Natural killer cell (primary cell): ENCODE measurements around the gene SCG3. TPM values are rescaled to one million over a fixed set of nuclear protein-coding genes. Genes with fewer than 3 reads are reported as not detected.

Experiments
- ATAC-seq, 3 donors: fragments of 150-1000 bp in 2 of 3; fragments of 200-7000 bp in 1 of 3; cut with Tn5 transposase; 1 replicate in 1 of 3; 2 replicates in 2 of 3; pipeline ENCODE4 v1.10.0; 2021; ENCODE audit warnings: mild to moderate bottlenecking in 2 of 3, moderate library complexity in 2 of 3
- DNase-seq, 2 donors: peaks; one replicate each; pipeline versions ENCODE4 v3.0.0 to v3.0.0-alpha.2; 2013 to 2021; ENCODE audit warnings: mixed read lengths in 1 of 2
- H3K27ac ChIP-seq: one replicate; pipeline ENCODE4 v1.5.1; 2013; ENCODE audit warnings: mild to moderate bottlenecking, low read length
- H3K27me3 ChIP-seq: one replicate; pipeline ENCODE4 v1.6.1; 2013; ENCODE audit warnings: low read length; ENCODE audit not compliant: control insufficient read depth, insufficient read depth
- H3K36me3 ChIP-seq: one replicate; pipeline ENCODE4 v1.6.1; 2013; ENCODE audit warnings: low read length; ENCODE audit not compliant: control insufficient read depth, insufficient read depth
- H3K4me1 ChIP-seq: one replicate; pipeline ENCODE4 v1.6.1; 2013; ENCODE audit warnings: low read length; ENCODE audit not compliant: control insufficient read depth, insufficient read depth
- H3K4me3 ChIP-seq: one replicate; pipeline ENCODE4 v1.5.1; 2013; ENCODE audit warnings: low read length
- H3K9me3 ChIP-seq: one replicate; pipeline ENCODE4 v1.6.1; 2013; ENCODE audit warnings: low read length; ENCODE audit not compliant: control insufficient read depth, insufficient read depth
- H3K27ac Mint-ChIP-seq, 2 donors: one replicate each; pipeline ENCODE4 v1.8.0; 2022; ENCODE audit warnings: mild to moderate bottlenecking in 2 of 2, mixed read lengths in 2 of 2, moderate library complexity in 1 of 2
- H3K27me3 Mint-ChIP-seq, 2 donors: one replicate each; pipeline ENCODE4 v1.8.0; 2022; ENCODE audit warnings: low read depth in 2 of 2, mixed read lengths in 2 of 2
- H3K36me3 Mint-ChIP-seq: one replicate; pipeline ENCODE4 v1.8.0; 2022; ENCODE audit warnings: mixed read lengths
- H3K4me1 Mint-ChIP-seq, 2 donors: one replicate each; pipeline ENCODE4 v1.8.0; 2022; ENCODE audit warnings: mixed read lengths in 2 of 2
- H3K4me3 Mint-ChIP-seq: one replicate; pipeline ENCODE4 v1.8.0; 2022; ENCODE audit warnings: mild to moderate bottlenecking, moderate library complexity, mixed read lengths
- H3K9me3 Mint-ChIP-seq, 2 donors: one replicate each; pipeline ENCODE4 v1.8.0; 2022; ENCODE audit warnings: mixed read lengths in 2 of 2
- CTCF ChIP-seq: fragments of 200-600 bp; IDR thresholded peaks from one replicate; pipeline ENCODE4 v1.8.0; 2022; ENCODE audit warnings: antibody characterized with exemption
- whole genome bisulfite sequencing: methylation state at CpG from one replicate; pipeline ENCODE4 v1.1.7; 2013; ENCODE audit warnings: missing lambda C conversion rate; ENCODE audit not compliant: insufficient coverage; 5-methylcytosine and 5-hydroxymethylcytosine counted together
- intact Hi-C: fragments of 100-400 bp; cut with micrococcal nuclease; formaldehyde crosslinking; loops from one replicate; pipeline ENCODE4 v1.14.2; 2022
- total RNA-seq, 4 donors: library from RNA; stranded (reverse); fragments of 120-200 nt in 1 of 4; gene quantifications; one replicate each; pipeline versions ENCODE4 v1.2.3 to v1.2.4, GENCODE V29; 2013 to 2022

Gene SCG3
- total RNA-seq, 3 donors from 2014 or later (not counting 1 experiment from before 2014, with no cell fraction given), result not detected

GRCh38 chr15:51731549-51732267, 50.4 kb downstream of the SCG3 start:
- H3K4me1 Mint-ChIP-seq, result peaks cover 69 to 74% of the 10 kb centered on the region in 2 donors
- H3K9me3 ChIP-seq, result no peaks in the 10 kb centered on the region
- H3K4me3 ChIP-seq, result peak overlapping the region; percentile 20
- H3K27me3 ChIP-seq, result no peaks in the 10 kb centered on the region
- H3K27ac ChIP-seq, result peak overlapping the region; percentile 89
- no peaks in the 10 kb centered on the region for H3K27me3 Mint-ChIP-seq
- peak; percentile 26 to 84 for DNase-seq
- intact Hi-C loops, result loop anchor here (10.0 kb wide), 1 partner anchor 93 kb away; the partner anchor contains the start of gene TMOD3
- peak overlapping the region; percentile 97 to 99 for H3K27ac Mint-ChIP-seq
- ATAC-seq, result peak; percentile 68 to 78 (median 75)
- peak overlapping the region; percentile 94 for H3K4me3 Mint-ChIP-seq
- peaks cover 61% of the 10 kb centered on the region for H3K4me1 ChIP-seq
- H3K36me3 Mint-ChIP-seq, result no peaks in the 10 kb centered on the region
- peaks cover 2% of the 10 kb centered on the region for H3K36me3 ChIP-seq
- 18% methylated on average over 4 of the region's 5 CpGs for WGBS
- no peak for TF ChIP-seq CTCF
- no peaks in the 10 kb centered on the region for H3K9me3 Mint-ChIP-seq

GRCh38 chr15:51732646-51733045, 51.3 kb downstream of the SCG3 start:
- Mint-ChIP-seq H3K4me3 (peak overlapping the region; percentile 25), H3K4me1 (peaks cover 61 to 66% of the 10 kb centered on the region in 2 donors), H3K27ac (peak overlapping the region; percentile 97 to 99), H3K9me3 (no peaks in the 10 kb centered on the region), H3K36me3 (no peaks in the 10 kb centered on the region), H3K27me3 (no peaks in the 10 kb centered on the region)
- ATAC-seq, result no peak
- H3K9me3 ChIP-seq, result no peaks in the 10 kb centered on the region
- TF ChIP-seq CTCF, result no peak
- H3K27me3 ChIP-seq, result no peaks in the 10 kb centered on the region
- no peak overlapping the region for H3K4me3 ChIP-seq
- peaks cover 63% of the 10 kb centered on the region for H3K4me1 ChIP-seq
- peak overlapping the region; percentile 89 for H3K27ac ChIP-seq
- no peak for DNase-seq
- 26% methylated on average over 2 of the region's 2 CpGs for WGBS
- intact Hi-C loops, result loop anchor here (10.0 kb wide), 1 partner anchor 92 kb away; the partner anchor contains the start of gene TMOD3
- H3K36me3 ChIP-seq, result peaks cover 2% of the 10 kb centered on the region

GRCh38 chr15:51735228-51736010, 54.1 kb downstream of the SCG3 start:
- no peaks in the 10 kb centered on the region for H3K9me3 ChIP-seq
- TF ChIP-seq CTCF, result peak; percentile 45
- H3K36me3 ChIP-seq, result peaks cover 2% of the 10 kb centered on the region
- peak overlapping the region; percentile 55 for H3K27ac ChIP-seq
- ATAC-seq (peak; percentile 39 to 62 (median 44)), DNase-seq (peak in 1 of 2 donors; percentile 69)
- Mint-ChIP-seq H3K27me3 (no peaks in the 10 kb centered on the region), H3K27ac (peak overlapping the region; percentile 85 to 97), H3K4me3 (peak overlapping the region; percentile 91), H3K9me3 (no peaks in the 10 kb centered on the region), H3K4me1 (peaks cover 66 to 68% of the 10 kb centered on the region in 2 donors), H3K36me3 (no peaks in the 10 kb centered on the region)
- WGBS, result 13% methylated on average over 4 of the region's 5 CpGs
- intact Hi-C loops, result loop anchor here (1.0 to 10.0 kb wide), 5 partner anchors 41 to 237 kb away; partner anchors contain the start of genes LEO1 and TMOD3
- H3K4me1 ChIP-seq, result peaks cover 68% of the 10 kb centered on the region
- H3K27me3 ChIP-seq, result no peaks in the 10 kb centered on the region
- peak overlapping the region; percentile 60 for H3K4me3 ChIP-seq
